WTC11 (cell line): Measurements from ENCODE around the gene KANK3. TPM values are rescaled to one million over a fixed set of nuclear protein-coding genes. Genes with fewer than 3 reads are reported as not detected.

Experiments used
- ATF1 ChIP-seq: sonication (generic); formaldehyde crosslinking; IDR thresholded peaks from 2 replicates; pipeline ENCODE4 v1.8.1; 2023; ENCODE audit warnings: mild to moderate bottlenecking, moderate library complexity, missing genetic modification reagents
- ESRRA ChIP-seq: sonication (generic); formaldehyde crosslinking; IDR thresholded peaks from 2 replicates; pipeline ENCODE4 v1.8.1; 2022; ENCODE audit warnings: mild to moderate bottlenecking, missing genetic modification reagents, borderline replicate concordance
- FOXJ3 ChIP-seq: sonication (generic); formaldehyde crosslinking; IDR thresholded peaks from 2 replicates; pipeline ENCODE4 v1.9.0; 2021; ENCODE audit warnings: missing genetic modification reagents, mild to moderate bottlenecking, borderline replicate concordance
- FOXK1 ChIP-seq: sonication (generic); formaldehyde crosslinking; IDR thresholded peaks from 2 replicates; pipeline ENCODE4 v1.8.0; 2022; ENCODE audit warnings: mild to moderate bottlenecking, moderate library complexity, missing genetic modification reagents
- IRF1 ChIP-seq: sonication (generic); formaldehyde crosslinking; IDR thresholded peaks from 2 replicates; pipeline ENCODE4 v1.8.0; 2023; ENCODE audit warnings: missing genetic modification reagents
- JAZF1 ChIP-seq: fragments of 250-450 bp; sonication (Bioruptor Pico); IDR thresholded peaks from 2 replicates; pipeline ENCODE4 v1.9.0; 2021; ENCODE audit warnings: moderate library complexity, mild to moderate bottlenecking, inconsistent platforms
- JUN ChIP-seq: sonication (generic); formaldehyde crosslinking; IDR thresholded peaks from 2 replicates; pipeline ENCODE4 v1.8.0; 2023; ENCODE audit warnings: mild to moderate bottlenecking, missing genetic modification reagents
- MLX ChIP-seq: sonication (generic); formaldehyde crosslinking; IDR thresholded peaks from 2 replicates; pipeline ENCODE4 v1.8.1; 2023; ENCODE audit warnings: mild to moderate bottlenecking, missing genetic modification reagents, moderate library complexity
- PRDM15 ChIP-seq: sonication (generic); formaldehyde crosslinking; IDR thresholded peaks from 2 replicates; pipeline ENCODE4 v1.8.0; 2022; ENCODE audit warnings: missing genetic modification reagents
- RELA ChIP-seq: sonication (generic); formaldehyde crosslinking; IDR thresholded peaks from 2 replicates; pipeline ENCODE4 v1.8.1; 2022; ENCODE audit warnings: missing genetic modification reagents, mild to moderate bottlenecking, borderline replicate concordance
- SMAD4 ChIP-seq: sonication (generic); formaldehyde crosslinking; IDR thresholded peaks from 2 replicates; pipeline ENCODE4 v1.8.0; 2022; ENCODE audit warnings: mild to moderate bottlenecking, missing genetic modification reagents
- SOX15 ChIP-seq: fragments of 250-450 bp; sonication (Bioruptor Pico); IDR thresholded peaks from 2 replicates; pipeline ENCODE4 v1.9.0; 2021; ENCODE audit warnings: mild to moderate bottlenecking
- ZNF121 ChIP-seq: sonication (generic); formaldehyde crosslinking; IDR thresholded peaks from 2 replicates; pipeline ENCODE4 v1.8.0; 2023; ENCODE audit warnings: missing genetic modification reagents
- ZNF263 ChIP-seq: sonication (generic); formaldehyde crosslinking; IDR thresholded peaks from 2 replicates; pipeline ENCODE4 v1.8.1; 2022; ENCODE audit warnings: low read depth, mild to moderate bottlenecking, moderate library complexity, missing genetic modification reagents
- ZNF396 ChIP-seq: fragments of 250-450 bp; sonication (Bioruptor Pico); IDR thresholded peaks from 2 replicates; pipeline ENCODE4 v1.8.0; 2021; ENCODE audit warnings: mild to moderate bottlenecking, moderate library complexity, borderline replicate concordance
- ZNF423 ChIP-seq: fragments of 250-450 bp; sonication (Bioruptor Pico); IDR thresholded peaks from 2 replicates; pipeline ENCODE4 v2.1.2; 2022; ENCODE audit warnings: mild to moderate bottlenecking, moderate library complexity
- ZNF512 ChIP-seq: sonication (generic); formaldehyde crosslinking; IDR thresholded peaks from 2 replicates; pipeline ENCODE4 v1.8.1; 2022; ENCODE audit warnings: missing genetic modification reagents, borderline replicate concordance
- ZNF671 ChIP-seq: fragments of 250-450 bp; sonication (Bioruptor Pico); IDR thresholded peaks from 2 replicates; pipeline ENCODE4 v1.8.0; 2021; ENCODE audit warnings: mild to moderate bottlenecking
- ZSCAN18 ChIP-seq: fragments of 250-450 bp; sonication (Bioruptor Pico); IDR thresholded peaks from 2 replicates; pipeline ENCODE4 v2.1.2; 2022; ENCODE audit warnings: mild to moderate bottlenecking, moderate library complexity
- total RNA-seq: library from RNA; stranded (reverse); gene quantifications from 3 replicates; pipeline ENCODE4 v1.2.3, GENCODE V29; 2021
- TF ChIP-seq, protein P1 (sequence below): sonication (generic); formaldehyde crosslinking; IDR thresholded peaks from 2 replicates; pipeline ENCODE4 v1.8.1; 2023; ENCODE audit warnings: mild to moderate bottlenecking, missing genetic modification reagents
- TF ChIP-seq, protein P2 (sequence below): sonication (generic); formaldehyde crosslinking; IDR thresholded peaks from 2 replicates; pipeline ENCODE4 v1.8.1; 2023; ENCODE audit warnings: mild to moderate bottlenecking, missing genetic modification reagents
- TF ChIP-seq, protein P3 (sequence below): sonication (generic); formaldehyde crosslinking; IDR thresholded peaks from 2 replicates; pipeline ENCODE4 v1.8.0; 2023; ENCODE audit warnings: missing genetic modification reagents, mild to moderate bottlenecking, borderline replicate concordance

KANK3 gene
- total RNA-seq, 1 experiment from 2014 or later: 8.0 TPM

- TF ChIP-seq PRDM15 (no peak), ESRRA (0 out of 2 replicates have a peak, but pooled peaks have one; percentile 40), ZNF121 (no peak), JUN (CRISPR knock-in tag) (peak; percentile 0; the same call in 1 of the 2 replicates), RELA (CRISPR knock-in tag) (no peak), JAZF1 (CRISPR knock-in tag) (no peak), ZNF423 (CRISPR knock-in tag) (no peak), FOXK1 (peak; percentile 98), ZNF396 (no peak), ZNF263 (CRISPR knock-in tag) (no peak), ZSCAN18 (CRISPR knock-in tag) (no peak), ATF1 (CRISPR knock-in tag) (peak; percentile 66; the same call in 1 of the 2 replicates), ZNF671 (CRISPR knock-in tag) (no peak), ZNF512 (no peak), FOXJ3 (no peak), SOX15 (CRISPR knock-in tag) (no peak), IRF1 (CRISPR knock-in tag) (no peak), SMAD4 (no peak), MLX (CRISPR knock-in tag) (no peak)
- TF ChIP-seq, protein P1, sequence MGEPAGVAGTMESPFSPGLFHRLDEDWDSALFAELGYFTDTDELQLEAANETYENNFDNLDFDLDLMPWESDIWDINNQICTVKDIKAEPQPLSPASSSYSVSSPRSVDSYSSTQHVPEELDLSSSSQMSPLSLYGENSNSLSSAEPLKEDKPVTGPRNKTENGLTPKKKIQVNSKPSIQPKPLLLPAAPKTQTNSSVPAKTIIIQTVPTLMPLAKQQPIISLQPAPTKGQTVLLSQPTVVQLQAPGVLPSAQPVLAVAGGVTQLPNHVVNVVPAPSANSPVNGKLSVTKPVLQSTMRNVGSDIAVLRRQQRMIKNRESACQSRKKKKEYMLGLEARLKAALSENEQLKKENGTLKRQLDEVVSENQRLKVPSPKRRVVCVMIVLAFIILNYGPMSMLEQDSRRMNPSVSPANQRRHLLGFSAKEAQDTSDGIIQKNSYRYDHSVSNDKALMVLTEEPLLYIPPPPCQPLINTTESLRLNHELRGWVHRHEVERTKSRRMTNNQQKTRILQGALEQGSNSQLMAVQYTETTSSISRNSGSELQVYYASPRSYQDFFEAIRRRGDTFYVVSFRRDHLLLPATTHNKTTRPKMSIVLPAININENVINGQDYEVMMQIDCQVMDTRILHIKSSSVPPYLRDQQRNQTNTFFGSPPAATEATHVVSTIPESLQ (CRISPR knock-in tag): no peak
- TF ChIP-seq, protein P2, sequence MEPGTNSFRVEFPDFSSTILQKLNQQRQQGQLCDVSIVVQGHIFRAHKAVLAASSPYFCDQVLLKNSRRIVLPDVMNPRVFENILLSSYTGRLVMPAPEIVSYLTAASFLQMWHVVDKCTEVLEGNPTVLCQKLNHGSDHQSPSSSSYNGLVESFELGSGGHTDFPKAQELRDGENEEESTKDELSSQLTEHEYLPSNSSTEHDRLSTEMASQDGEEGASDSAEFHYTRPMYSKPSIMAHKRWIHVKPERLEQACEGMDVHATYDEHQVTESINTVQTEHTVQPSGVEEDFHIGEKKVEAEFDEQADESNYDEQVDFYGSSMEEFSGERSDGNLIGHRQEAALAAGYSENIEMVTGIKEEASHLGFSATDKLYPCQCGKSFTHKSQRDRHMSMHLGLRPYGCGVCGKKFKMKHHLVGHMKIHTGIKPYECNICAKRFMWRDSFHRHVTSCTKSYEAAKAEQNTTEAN: peak; percentile 75; the same call in 1 of the 2 replicates
- TF ChIP-seq, protein P3, sequence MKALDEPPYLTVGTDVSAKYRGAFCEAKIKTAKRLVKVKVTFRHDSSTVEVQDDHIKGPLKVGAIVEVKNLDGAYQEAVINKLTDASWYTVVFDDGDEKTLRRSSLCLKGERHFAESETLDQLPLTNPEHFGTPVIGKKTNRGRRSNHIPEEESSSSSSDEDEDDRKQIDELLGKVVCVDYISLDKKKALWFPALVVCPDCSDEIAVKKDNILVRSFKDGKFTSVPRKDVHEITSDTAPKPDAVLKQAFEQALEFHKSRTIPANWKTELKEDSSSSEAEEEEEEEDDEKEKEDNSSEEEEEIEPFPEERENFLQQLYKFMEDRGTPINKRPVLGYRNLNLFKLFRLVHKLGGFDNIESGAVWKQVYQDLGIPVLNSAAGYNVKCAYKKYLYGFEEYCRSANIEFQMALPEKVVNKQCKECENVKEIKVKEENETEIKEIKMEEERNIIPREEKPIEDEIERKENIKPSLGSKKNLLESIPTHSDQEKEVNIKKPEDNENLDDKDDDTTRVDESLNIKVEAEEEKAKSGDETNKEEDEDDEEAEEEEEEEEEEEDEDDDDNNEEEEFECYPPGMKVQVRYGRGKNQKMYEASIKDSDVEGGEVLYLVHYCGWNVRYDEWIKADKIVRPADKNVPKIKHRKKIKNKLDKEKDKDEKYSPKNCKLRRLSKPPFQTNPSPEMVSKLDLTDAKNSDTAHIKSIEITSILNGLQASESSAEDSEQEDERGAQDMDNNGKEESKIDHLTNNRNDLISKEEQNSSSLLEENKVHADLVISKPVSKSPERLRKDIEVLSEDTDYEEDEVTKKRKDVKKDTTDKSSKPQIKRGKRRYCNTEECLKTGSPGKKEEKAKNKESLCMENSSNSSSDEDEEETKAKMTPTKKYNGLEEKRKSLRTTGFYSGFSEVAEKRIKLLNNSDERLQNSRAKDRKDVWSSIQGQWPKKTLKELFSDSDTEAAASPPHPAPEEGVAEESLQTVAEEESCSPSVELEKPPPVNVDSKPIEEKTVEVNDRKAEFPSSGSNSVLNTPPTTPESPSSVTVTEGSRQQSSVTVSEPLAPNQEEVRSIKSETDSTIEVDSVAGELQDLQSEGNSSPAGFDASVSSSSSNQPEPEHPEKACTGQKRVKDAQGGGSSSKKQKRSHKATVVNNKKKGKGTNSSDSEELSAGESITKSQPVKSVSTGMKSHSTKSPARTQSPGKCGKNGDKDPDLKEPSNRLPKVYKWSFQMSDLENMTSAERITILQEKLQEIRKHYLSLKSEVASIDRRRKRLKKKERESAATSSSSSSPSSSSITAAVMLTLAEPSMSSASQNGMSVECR (CRISPR knock-in tag): no peak
Observed at GRCh38 chr19:8321067-8321985, 21.7 kb downstream of the KANK3 start, which contains the start of the genes NDUFA7 and RPS28 (continued).
